GM19351 (cell line): ENCODE results near the gene OSBPL8.
A peak's percentile ranks its signal among the peaks of the same experiment; 100 is the strongest.
"Not testable (repeated sequence)": the region's sequence is repeated elsewhere in the genome, so short reads cannot be mapped to it uniquely, and the experiment has no call there.

Source experiments
- ATAC-seq: cut with Tn5 transposase; IDR thresholded peaks from one replicate; pipeline ENCODE4 v1.9.1; 2021; ENCODE audit warnings: mild to moderate bottlenecking, moderate library complexity; ENCODE audit not compliant: unreplicated experiment

Gene OSBPL8

GRCh38 chr12:76375470-76375869, 184.1 kb downstream of the OSBPL8 start:
- ATAC-seq: no peak

- no peak for ATAC-seq
These were observed 185.1 kb downstream of the OSBPL8 start for GRCh38 chr12:76374386-76375020.

GRCh38 chr12:76368230-76368629, 191.3 kb downstream of the OSBPL8 start:
- no peak for ATAC-seq

GRCh38 chr12:76366163-76366562, 193.4 kb downstream of the OSBPL8 start:
- no peak for ATAC-seq

GRCh38 chr12:76364131-76364530, 195.4 kb downstream of the OSBPL8 start:
- ATAC-seq: not testable (repeated sequence)

GRCh38 chr12:76360316-76360715, 199.3 kb downstream of the OSBPL8 start:
- no peak for ATAC-seq

GRCh38 chr12:76356071-76356470, 203.5 kb downstream of the OSBPL8 start:
- ATAC-seq: no peak

GRCh38 chr12:76348079-76348901, 211.3 kb downstream of the OSBPL8 start, which contains the start of gene BBS10:
Gene BBS10, minus strand, starts transcription at chr12:76348415. Its CDS starts 57 bp downstream, at chr12:76348358.
- ATAC-seq: peak; percentile 90

GRCh38 chr12:76346798-76347420, 212.7 kb downstream of the OSBPL8 start:
- ATAC-seq: peak; percentile 36

- ATAC-seq: no peak
These were observed 213.3 kb downstream of the OSBPL8 start for GRCh38 chr12:76346236-76346635.

GRCh38 chr12:76345569-76345968, 214.0 kb downstream of the OSBPL8 start:
- ATAC-seq: no peak

GRCh38 chr12:76341436-76342030, 218.0 kb downstream of the OSBPL8 start:
- ATAC-seq: no peak

GRCh38 chr12:76340680-76341435, 218.7 kb downstream of the OSBPL8 start:
- no peak for ATAC-seq

- ATAC-seq: no peak
These were observed 222.0 kb downstream of the OSBPL8 start for GRCh38 chr12:76337583-76337982.

GRCh38 chr12:76332606-76333005, 227.0 kb downstream of the OSBPL8 start:
- no peak for ATAC-seq

GRCh38 chr12:76329606-76330005, 230.0 kb downstream of the OSBPL8 start:
- no peak for ATAC-seq

GRCh38 chr12:76329159-76329558, 230.4 kb downstream of the OSBPL8 start:
- no peak for ATAC-seq

- ATAC-seq: not testable (repeated sequence)
These were observed 239.8 kb downstream of the OSBPL8 start for GRCh38 chr12:76319595-76320319.

- no peak for ATAC-seq
These were observed 240.6 kb downstream of the OSBPL8 start for GRCh38 chr12:76318773-76319594.
